Retinal pigment epithelial cell (primary cell): Measurements from ENCODE around the gene HACD3.

ENCODE experiments used
- DNase-seq: peaks from one replicate; pipeline ENCODE4 v3.0.0-alpha.2; 2010; ENCODE audit warnings: low read depth
- H3K4me3 ChIP-seq: 2 replicates; pipeline ENCODE4 v1.5.1; 2011; ENCODE audit warnings: mild to moderate bottlenecking, low read length, control low read depth, moderate library complexity
- TF ChIP-seq, protein P1 (sequence below): conservative IDR thresholded peaks from 2 replicates; pipeline ENCODE4 v1.5.1; 2011; ENCODE audit warnings: low read depth, low read length, control low read depth, inconsistent platforms

HACD3 gene

DNA sequence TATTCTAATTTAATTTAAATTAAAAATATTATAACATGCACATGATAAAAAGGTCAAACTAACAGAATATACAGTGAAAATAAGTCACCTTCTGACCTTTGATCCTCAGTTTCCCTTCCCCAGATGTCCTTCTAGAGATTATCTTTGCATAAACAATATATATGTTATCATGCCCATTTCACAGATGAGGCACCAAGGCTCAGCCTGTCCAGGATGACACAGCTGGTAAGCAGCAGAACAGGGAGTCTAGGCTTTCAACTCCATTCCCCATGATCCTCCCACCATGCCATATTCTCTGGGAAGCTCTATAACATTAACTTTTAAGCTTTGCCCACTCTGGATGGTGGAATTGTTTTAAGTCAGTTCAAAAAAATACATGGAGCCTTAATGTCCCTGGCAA, 92.8 kb downstream of the HACD3 start:
- H3K4me3 ChIP-seq: no peak overlapping the region
- TF ChIP-seq, protein P1, sequence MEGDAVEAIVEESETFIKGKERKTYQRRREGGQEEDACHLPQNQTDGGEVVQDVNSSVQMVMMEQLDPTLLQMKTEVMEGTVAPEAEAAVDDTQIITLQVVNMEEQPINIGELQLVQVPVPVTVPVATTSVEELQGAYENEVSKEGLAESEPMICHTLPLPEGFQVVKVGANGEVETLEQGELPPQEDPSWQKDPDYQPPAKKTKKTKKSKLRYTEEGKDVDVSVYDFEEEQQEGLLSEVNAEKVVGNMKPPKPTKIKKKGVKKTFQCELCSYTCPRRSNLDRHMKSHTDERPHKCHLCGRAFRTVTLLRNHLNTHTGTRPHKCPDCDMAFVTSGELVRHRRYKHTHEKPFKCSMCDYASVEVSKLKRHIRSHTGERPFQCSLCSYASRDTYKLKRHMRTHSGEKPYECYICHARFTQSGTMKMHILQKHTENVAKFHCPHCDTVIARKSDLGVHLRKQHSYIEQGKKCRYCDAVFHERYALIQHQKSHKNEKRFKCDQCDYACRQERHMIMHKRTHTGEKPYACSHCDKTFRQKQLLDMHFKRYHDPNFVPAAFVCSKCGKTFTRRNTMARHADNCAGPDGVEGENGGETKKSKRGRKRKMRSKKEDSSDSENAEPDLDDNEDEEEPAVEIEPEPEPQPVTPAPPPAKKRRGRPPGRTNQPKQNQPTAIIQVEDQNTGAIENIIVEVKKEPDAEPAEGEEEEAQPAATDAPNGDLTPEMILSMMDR: no peak
- no peak for DNase-seq

DNA sequence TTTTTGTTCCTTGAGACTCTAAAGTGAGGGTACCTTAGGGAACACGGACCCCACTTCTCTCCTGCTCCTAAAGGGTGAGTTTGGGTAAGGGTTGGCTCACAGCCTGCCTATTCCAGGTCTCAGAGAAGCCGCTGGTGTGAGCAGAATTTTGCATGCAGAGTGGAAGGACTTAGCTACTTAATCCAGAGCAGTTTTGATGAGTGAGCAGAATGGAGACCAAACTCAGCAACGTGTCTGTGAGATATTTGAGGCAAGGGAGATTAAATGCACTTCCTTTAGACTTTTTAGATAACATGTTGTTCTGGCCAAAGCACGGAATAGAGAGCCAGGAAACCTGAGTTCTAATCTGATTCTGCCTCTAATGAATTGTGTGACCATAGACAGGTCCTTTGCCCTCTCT, 96.6 kb downstream of the HACD3 start:
- TF ChIP-seq, protein P1: no peak
- H3K4me3 ChIP-seq: no peak overlapping the region
- DNase-seq: peak; percentile 27
